ENCODE measurements around the gene PRG3.

- TF ChIP-seq ZNF764 (CRISPR knock-in tag; IDR thresholded peaks at IDR 0.05; ENCODE audit: low read depth) (no peak), SRF (CRISPR knock-in tag; IDR thresholded peaks at IDR 0.05) (no peak), STAG1 (CRISPR knock-in tag; IDR thresholded peaks at IDR 0.05; ENCODE audit: borderline replicate concordance) (no peak), U2AF2 (optimal IDR thresholded peaks at IDR 0.05; ENCODE audit: low read depth, low read length) (no peak), E2F3 (CRISPR knock-in tag; IDR thresholded peaks at IDR 0.05) (no peak), JUND (IDR thresholded peaks at IDR 0.05; ENCODE audit: borderline replicate concordance, low read depth, low read length) (no peak), JUND (tag; IDR thresholded peaks at IDR 0.05; ENCODE audit: borderline replicate concordance, low read depth, low read length) (no peak), KLF1 (tag; IDR thresholded peaks at IDR 0.05) (no peak)
Observed at GRCh38 chr11:57357310-57357709, 23.6 kb downstream of the PRG3 start.

Data from K562 (cell line).